GM21390 (cell line): Measurements from ENCODE around the gene PPP2R5B.
"Not testable (repeated sequence)": the region's sequence is repeated elsewhere in the genome, so short reads cannot be mapped to it uniquely, and the experiment has no call there.

ENCODE experiments used
- ATAC-seq: cut with Tn5 transposase; IDR thresholded peaks from one replicate; pipeline ENCODE4 v1.9.1; 2021; ENCODE audit not compliant: unreplicated experiment

PPP2R5B gene

GRCh38 chr11:64974124-64974523, 49.6 kb downstream of the PPP2R5B start:
- no peak for ATAC-seq

GRCh38 chr11:64976651-64977050, 52.2 kb downstream of the PPP2R5B start:
- no peak for ATAC-seq

GRCh38 chr11:64983339-64983738, 58.9 kb downstream of the PPP2R5B start:
- ATAC-seq, result not testable (repeated sequence)
